ENCODE results near the gene RIMBP2. TPM values are rescaled to one million over a fixed set of nuclear protein-coding genes. Genes with fewer than 3 reads are reported as not detected.

Gene RIMBP2
- total and polyA plus RNA-seq, 9 of the 15 experiments (the other 6 are each of a cell fraction or from before 2014, with no cell fraction given) = not detected

DNA sequence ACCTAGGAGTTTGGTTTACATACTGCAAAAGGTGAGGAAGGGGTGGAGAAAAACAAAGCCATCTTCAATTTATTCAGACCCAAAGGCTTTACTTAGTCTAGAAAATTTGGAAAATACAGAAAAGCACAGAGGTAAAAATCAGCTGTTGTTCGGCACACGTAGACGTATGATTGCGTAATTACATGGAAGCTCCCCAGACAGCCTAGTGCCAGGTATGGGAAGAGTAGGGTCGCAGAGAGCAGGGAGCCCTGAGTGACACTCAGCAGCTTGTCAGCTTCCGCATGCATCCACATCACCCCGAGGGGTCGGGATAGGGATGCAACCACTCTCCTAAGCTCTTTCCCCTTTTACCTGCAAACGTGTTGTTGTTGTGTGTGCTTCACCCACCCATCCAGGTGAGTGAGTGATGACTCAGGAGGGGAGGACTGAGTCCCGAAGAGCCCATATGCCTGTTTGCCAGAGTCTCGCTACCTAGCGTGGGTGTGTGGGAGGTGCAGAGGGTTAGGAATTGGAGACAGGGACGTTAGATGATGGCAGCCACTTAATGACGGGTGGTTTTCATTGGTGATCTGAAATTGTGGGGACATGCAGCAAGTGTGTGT is 358.3 kb downstream of the RIMBP2 start:
- Histone ChIP-seq H2AFZ (ENCODE audit: low read depth, low read length) (no peak overlapping the region), H3K27me3 (ENCODE audit: control insufficient read depth in 2 of 2, insufficient read depth in 2 of 2, low read length in 2 of 2) (peaks cover 5 to 30% of the 10 kb centered on the region in 2 experiments), H3K79me2 (ENCODE audit: control insufficient read depth, insufficient read depth, low read length) (no peaks in the 10 kb centered on the region), H3K9me1 (ENCODE audit: control insufficient read depth, insufficient read depth, low read length) (no peaks in the 10 kb centered on the region), H3K36me3 (ENCODE audit: control insufficient read depth, insufficient read depth, low read length) (no peaks in the 10 kb centered on the region), H3K4me1 (replicated peaks in 1 of 2; ENCODE audit: control insufficient read depth in 2 of 2, insufficient read depth in 2 of 2, low read length in 2 of 2) (no peaks in the 10 kb centered on the region), H3K27ac (ENCODE audit: extremely low read depth, low read depth, low read length) (no peak overlapping the region), H3K4me2 (ENCODE audit: insufficient read depth, low read length) (no peak overlapping the region), H3K4me3 (no peak overlapping the region), H3K9ac (ENCODE audit: insufficient read depth in 1 of 2, low read depth in 2 of 2, low read length in 2 of 2) (no peak overlapping the region), H3K9me3 (replicated peaks; ENCODE audit: control insufficient read depth, insufficient read depth, low read depth, low read length) (no peaks in the 10 kb centered on the region), H4K20me1 (replicated peaks; ENCODE audit: control insufficient read depth, insufficient read depth, low read length) (no peaks in the 10 kb centered on the region)
- in situ Hi-C loops (cut with MboI) = no loop called here
- CTCF ChIA-PET (ENCODE audit: low intra/inter-chr PET ratio) = no interaction called here
- ATAC-seq (no peak), FAIRE-seq (no peak), DNase-seq (ENCODE audit: extremely low read depth in 1 of 4, low spot score in 3 of 4) (no peak)
- POLR2A ChIA-PET = no interaction called here
- intact Hi-C loops (cut with micrococcal nuclease) = no loop called here
- WGBS (ENCODE audit: insufficient coverage, low coverage, missing lambda C conversion rate) = under 1% methylated on average over 14 of the region's 14 CpGs
- BruUV-seq (replicated peaks) = no TSS peak
- no peak for TF ChIP-seq MCM7 (IDR thresholded peaks at IDR 0.05)
- no peak for TF ChIP-seq CSDE1 (IDR thresholded peaks at IDR 0.05)
- peak; percentile 47 for TF ChIP-seq CEBPB (tag; IDR thresholded peaks at IDR 0.05)
- TF ChIP-seq ZC3H8 (IDR thresholded peaks at IDR 0.05) = no peak
- TF ChIP-seq MTF1 (CRISPR knock-in tag; IDR thresholded peaks at IDR 0.05; ENCODE audit: borderline replicate concordance) = no peak
- TF ChIP-seq KLF16 (IDR thresholded peaks at IDR 0.05) = no peak
- no peak for TF ChIP-seq E2F4 (CRISPR knock-in tag; IDR thresholded peaks at IDR 0.05; ENCODE audit: low read depth)
- no peak for TF ChIP-seq CEBPG (CRISPR knock-in tag; IDR thresholded peaks at IDR 0.05)
- peak in 1 of 2 experiments; percentile 67; a peak in 2 of 4 replicates for TF ChIP-seq CEBPG (tag; conservative IDR thresholded peaks at IDR 0.05 in 1 of 2, IDR thresholded peaks at IDR 0.05 in 1 of 2)
- TF ChIP-seq NFATC3 (IDR thresholded peaks at IDR 0.05) = no peak
- no peak for TF ChIP-seq NR3C1 (CRISPR knock-in tag; IDR thresholded peaks at IDR 0.05)
- TF ChIP-seq FIP1L1 (IDR thresholded peaks at IDR 0.05; ENCODE audit: low read depth, low read length, poor library complexity, severe bottlenecking) = no peak
- TF ChIP-seq, protein P1, sequence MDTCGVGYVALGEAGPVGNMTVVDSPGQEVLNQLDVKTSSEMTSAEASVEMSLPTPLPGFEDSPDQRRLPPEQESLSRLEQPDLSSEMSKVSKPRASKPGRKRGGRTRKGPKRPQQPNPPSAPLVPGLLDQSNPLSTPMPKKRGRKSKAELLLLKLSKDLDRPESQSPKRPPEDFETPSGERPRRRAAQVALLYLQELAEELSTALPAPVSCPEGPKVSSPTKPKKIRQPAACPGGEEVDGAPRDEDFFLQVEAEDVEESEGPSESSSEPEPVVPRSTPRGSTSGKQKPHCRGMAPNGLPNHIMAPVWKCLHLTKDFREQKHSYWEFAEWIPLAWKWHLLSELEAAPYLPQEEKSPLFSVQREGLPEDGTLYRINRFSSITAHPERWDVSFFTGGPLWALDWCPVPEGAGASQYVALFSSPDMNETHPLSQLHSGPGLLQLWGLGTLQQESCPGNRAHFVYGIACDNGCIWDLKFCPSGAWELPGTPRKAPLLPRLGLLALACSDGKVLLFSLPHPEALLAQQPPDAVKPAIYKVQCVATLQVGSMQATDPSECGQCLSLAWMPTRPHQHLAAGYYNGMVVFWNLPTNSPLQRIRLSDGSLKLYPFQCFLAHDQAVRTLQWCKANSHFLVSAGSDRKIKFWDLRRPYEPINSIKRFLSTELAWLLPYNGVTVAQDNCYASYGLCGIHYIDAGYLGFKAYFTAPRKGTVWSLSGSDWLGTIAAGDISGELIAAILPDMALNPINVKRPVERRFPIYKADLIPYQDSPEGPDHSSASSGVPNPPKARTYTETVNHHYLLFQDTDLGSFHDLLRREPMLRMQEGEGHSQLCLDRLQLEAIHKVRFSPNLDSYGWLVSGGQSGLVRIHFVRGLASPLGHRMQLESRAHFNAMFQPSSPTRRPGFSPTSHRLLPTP (IDR thresholded peaks at IDR 0.05; ENCODE audit: borderline replicate concordance, extremely low read depth, insufficient read length) = no peak
- TF ChIP-seq E2F3 (CRISPR knock-in tag; IDR thresholded peaks at IDR 0.05) = no peak

Measured in K562 (cell line).